Subcutaneous abdominal adipose tissue (tissue), 5 donors: ENCODE results near the gene KPTN.
A peak's percentile ranks its signal among the peaks of the same experiment; 100 is the strongest.

ENCODE experiments used
- H3K27ac ChIP-seq: one replicate; pipeline ENCODE4 v1.7.0; 2013; ENCODE audit warnings: low read depth, mild to moderate bottlenecking, inconsistent platforms, low read length, moderate library complexity
- H3K27me3 ChIP-seq, 5 donors: one replicate each; pipeline ENCODE4 v1.7.0; 2013; ENCODE audit warnings: low read length in 5 of 5, inconsistent platforms in 1 of 5; ENCODE audit not compliant: control insufficient read depth in 5 of 5, insufficient read depth in 4 of 5
- H3K36me3 ChIP-seq, 5 donors: one replicate each; pipeline ENCODE4 v1.7.0; 2013; ENCODE audit warnings: low read length in 5 of 5; ENCODE audit not compliant: control insufficient read depth in 5 of 5, insufficient read depth in 5 of 5
- H3K4me1 ChIP-seq, 5 donors: one replicate each; pipeline ENCODE4 v1.7.0; 2013; ENCODE audit warnings: low read length in 5 of 5, mild to moderate bottlenecking in 3 of 5, moderate library complexity in 1 of 5; ENCODE audit not compliant: control insufficient read depth in 5 of 5, insufficient read depth in 5 of 5
- H3K4me3 ChIP-seq, 5 donors: one replicate each; pipeline ENCODE4 v1.7.0; 2013; ENCODE audit warnings: low read length in 5 of 5, low read depth in 1 of 5
- H3K9ac ChIP-seq, 5 donors: one replicate each; pipeline ENCODE4 v1.7.0; 2013; ENCODE audit warnings: low read length in 5 of 5, mild to moderate bottlenecking in 4 of 5, moderate library complexity in 3 of 5
- H3K9me3 ChIP-seq, 5 donors: one replicate each; pipeline ENCODE4 v1.7.0; 2013; ENCODE audit warnings: low read length in 5 of 5; ENCODE audit not compliant: control insufficient read depth in 5 of 5
- donor health status: healthy.
- donor health status: healthy.
- donor health status: healthy.
- donor health status: healthy.
- donor health status: healthy.

KPTN gene

DNA sequence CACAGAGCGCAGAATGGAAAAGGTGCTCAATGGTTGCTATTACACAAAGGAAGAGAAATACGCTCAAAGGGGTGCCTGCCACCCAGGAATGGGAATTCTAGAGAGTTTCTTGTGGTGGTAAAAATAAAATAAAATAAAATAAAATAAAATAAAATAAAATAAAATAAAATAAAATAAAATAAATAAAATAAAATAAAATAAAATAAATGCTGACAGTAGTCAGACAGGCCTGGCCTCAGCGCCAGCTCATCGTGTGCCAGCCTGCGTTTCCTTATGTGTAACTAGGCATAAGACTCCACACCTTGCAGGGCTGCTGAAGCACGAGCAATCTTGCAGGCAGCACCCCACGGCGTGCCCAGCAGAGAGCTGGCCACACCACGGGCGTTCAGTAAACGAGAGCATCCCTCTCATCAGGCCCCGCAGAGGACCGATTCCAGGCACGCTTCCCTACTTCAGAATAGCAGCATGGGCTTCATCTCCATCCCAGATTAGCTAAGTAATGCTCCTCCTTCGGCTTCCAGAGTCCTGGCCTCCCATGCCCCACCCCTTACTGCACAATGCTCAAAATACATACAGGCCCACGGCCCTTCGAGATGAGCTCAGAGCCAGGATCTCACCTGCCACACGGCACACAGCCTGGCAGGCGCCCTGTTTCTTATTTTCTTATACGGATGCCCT, 25.3 kb upstream of the KPTN start:
- no peaks in the 10 kb centered on the region for H3K9me3 ChIP-seq
- peaks cover 0 to 15% (median 3%) of the 10 kb centered on the region in 5 donors for H3K36me3 ChIP-seq
- peaks cover 33 to 80% (median 77%) of the 10 kb centered on the region in 5 donors for H3K4me1 ChIP-seq
- no peaks in the 10 kb centered on the region for H3K27me3 ChIP-seq
- no peak overlapping the region for H3K27ac ChIP-seq
- H3K4me3 ChIP-seq, result no peak overlapping the region
- H3K9ac ChIP-seq, result no peak overlapping the region

DNA sequence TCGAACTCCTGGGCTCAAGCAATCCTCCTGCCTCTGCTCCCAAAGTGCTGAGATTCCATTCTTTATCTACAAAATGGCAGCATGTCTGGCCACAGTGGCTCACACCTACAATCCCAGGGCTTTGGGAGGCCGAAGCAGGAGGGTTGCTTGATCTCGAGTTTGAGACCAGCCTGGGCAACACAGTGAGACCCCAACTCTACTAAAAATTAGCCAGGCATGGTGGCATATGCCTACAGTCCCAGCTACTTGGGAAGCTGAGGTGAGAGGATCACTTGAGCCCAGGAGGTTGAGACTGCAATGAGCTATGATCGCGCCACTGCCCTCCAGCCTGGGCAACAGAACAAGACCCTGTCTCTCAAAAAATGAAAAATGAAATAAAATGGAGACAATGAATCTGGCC, 24.7 kb upstream of the KPTN start:
- Histone ChIP-seq H3K9me3 (no peaks in the 10 kb centered on the region), H3K27me3 (no peaks in the 10 kb centered on the region), H3K36me3 (peaks cover 0 to 20% (median 5%) of the 10 kb centered on the region in 5 donors), H3K27ac (no peak overlapping the region), H3K4me1 (peaks cover 33 to 77% (median 74%) of the 10 kb centered on the region in 5 donors), H3K9ac (peak overlapping the region in 1 of 5 donors; percentile 6), H3K4me3 (no peak overlapping the region)

DNA sequence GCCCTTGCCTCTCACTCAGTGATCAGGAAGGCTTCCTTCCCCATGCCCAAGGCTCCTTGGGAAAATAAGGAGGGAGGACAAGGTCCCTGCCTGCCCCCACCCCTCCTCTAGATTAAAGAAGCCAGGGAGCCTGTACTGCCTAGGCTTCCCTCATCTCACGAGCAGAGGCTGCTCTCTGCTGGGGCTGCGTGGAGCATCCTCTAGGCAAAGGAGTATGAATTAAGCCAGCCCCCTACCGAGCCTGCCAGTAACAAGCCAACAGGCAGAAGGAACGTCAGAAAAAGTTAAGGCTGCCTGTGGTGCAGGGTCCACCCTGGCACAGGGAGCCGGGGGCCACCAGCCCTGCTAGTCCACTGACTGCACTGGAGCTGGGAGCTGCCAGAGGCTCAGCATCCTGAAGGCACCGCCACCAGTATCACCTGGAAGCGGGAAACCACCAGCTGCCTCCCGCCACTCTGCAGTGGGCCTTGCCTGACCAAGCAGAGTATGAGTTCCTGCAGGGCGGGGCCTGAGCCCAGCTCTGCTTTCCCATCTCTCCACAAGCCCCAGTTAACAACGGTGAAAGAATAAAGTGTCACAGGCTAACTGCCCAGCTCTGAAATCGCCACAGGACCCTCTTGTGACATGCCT, 24.0 kb upstream of the KPTN start:
- H3K4me3 ChIP-seq, result no peak overlapping the region
- peaks cover 29 to 74% (median 67%) of the 10 kb centered on the region in 5 donors for H3K4me1 ChIP-seq
- H3K36me3 ChIP-seq, result peaks cover 0 to 27% (median 12%) of the 10 kb centered on the region in 5 donors
- H3K9ac ChIP-seq, result peak overlapping the region in 3 of 5 donors; percentile 6 to 35 (median 21)
- no peak overlapping the region for H3K27ac ChIP-seq
- no peaks in the 10 kb centered on the region for H3K9me3 ChIP-seq
- no peaks in the 10 kb centered on the region for H3K27me3 ChIP-seq

DNA sequence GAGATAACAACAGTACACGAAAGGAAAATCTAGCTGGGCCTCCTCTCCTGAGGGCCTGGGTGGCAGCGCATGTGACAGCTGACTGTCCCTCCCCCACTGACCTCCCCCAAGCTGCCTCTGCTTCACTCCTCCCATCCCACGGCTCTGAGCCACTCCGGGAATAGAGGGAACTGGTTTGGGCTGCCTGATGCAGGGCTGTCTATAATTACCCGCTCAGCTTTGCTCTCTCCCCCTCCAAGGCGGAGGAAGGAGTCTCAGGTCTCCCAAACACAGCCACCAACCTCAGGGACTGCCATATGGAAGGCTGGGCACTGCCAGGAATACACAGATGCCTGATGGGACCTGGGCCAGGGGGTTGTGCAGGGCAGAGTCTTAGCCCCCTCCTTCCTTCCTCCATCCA, 23.0 kb upstream of the KPTN start:
- Histone ChIP-seq H3K4me3 (no peak overlapping the region), H3K4me1 (peaks cover 28 to 64% (median 57%) of the 10 kb centered on the region in 5 donors), H3K36me3 (peaks cover 3 to 34% (median 19%) of the 10 kb centered on the region in 5 donors), H3K9me3 (no peaks in the 10 kb centered on the region), H3K27ac (no peak overlapping the region), H3K27me3 (no peaks in the 10 kb centered on the region), H3K9ac (peak overlapping the region in 2 of 5 donors; percentile 8 to 20)

DNA sequence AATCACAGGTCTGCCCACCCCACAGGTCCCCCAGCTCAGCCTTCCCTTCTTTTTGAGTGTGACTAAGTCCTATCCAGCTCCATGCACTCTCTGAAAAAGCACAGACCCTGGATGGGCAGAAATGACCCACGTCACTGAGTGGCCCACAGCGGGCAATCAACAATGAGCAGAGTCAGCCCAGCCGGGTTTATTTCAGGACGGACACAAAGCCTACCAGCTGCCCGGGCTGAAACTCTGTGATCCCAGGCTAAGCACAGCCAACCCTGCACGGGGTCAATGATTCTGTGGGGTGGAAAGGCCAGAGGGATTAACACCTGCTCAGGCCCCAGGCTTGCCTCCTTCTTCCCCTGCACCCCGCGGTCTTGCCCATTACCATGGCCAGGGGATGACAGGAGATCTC, 22.4 kb upstream of the KPTN start:
- peak overlapping the region in 1 of 5 donors; percentile 8 for H3K9ac ChIP-seq
- no peak overlapping the region for H3K4me3 ChIP-seq
- H3K4me1 ChIP-seq, result peaks cover 24 to 60% (median 54%) of the 10 kb centered on the region in 5 donors
- no peaks in the 10 kb centered on the region for H3K9me3 ChIP-seq
- H3K27me3 ChIP-seq, result no peaks in the 10 kb centered on the region
- H3K27ac ChIP-seq, result no peak overlapping the region
- peaks cover 3 to 36% (median 21%) of the 10 kb centered on the region in 5 donors for H3K36me3 ChIP-seq

DNA sequence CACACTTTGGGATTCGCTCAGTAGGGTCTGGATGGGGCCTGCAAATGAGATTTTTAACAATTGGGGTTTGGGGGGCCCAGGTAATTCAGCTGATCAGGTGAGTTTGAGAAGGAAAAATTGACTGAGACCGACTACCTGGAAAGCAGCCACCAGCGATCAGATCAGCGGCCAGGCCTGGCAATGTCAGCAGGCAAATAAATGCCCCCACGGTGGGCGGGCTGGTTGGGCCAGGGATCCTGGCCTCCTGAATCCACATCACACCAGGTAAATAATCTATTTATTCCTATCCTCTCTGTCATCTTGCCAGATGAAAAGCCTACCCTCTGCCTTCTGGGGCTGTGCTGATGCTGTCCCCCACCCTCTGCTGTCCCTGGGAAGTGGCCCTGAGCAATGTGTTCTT, 21.5 kb upstream of the KPTN start:
- H3K9ac ChIP-seq, result no peak overlapping the region
- H3K27me3 ChIP-seq, result no peaks in the 10 kb centered on the region
- no peaks in the 10 kb centered on the region for H3K9me3 ChIP-seq
- H3K4me1 ChIP-seq, result peaks cover 16 to 54% (median 48%) of the 10 kb centered on the region in 5 donors
- no peak overlapping the region for H3K27ac ChIP-seq
- no peak overlapping the region for H3K4me3 ChIP-seq
- H3K36me3 ChIP-seq, result peaks cover 3 to 42% (median 31%) of the 10 kb centered on the region in 5 donors

- Histone ChIP-seq H3K36me3 (peaks cover 3 to 57% (median 46%) of the 10 kb centered on the region in 5 donors), H3K9me3 (no peaks in the 10 kb centered on the region), H3K27ac (no peak overlapping the region), H3K4me1 (peaks cover 7 to 40% (median 35%) of the 10 kb centered on the region in 5 donors), H3K27me3 (no peaks in the 10 kb centered on the region), H3K4me3 (no peak overlapping the region), H3K9ac (no peak overlapping the region)
These were observed 19.8 kb upstream of the KPTN start for GRCh38 chr19:47503826-47504150.

GRCh38 chr19:47503130-47503825, 19.3 kb upstream of the KPTN start:
- Histone ChIP-seq H3K4me3 (no peak overlapping the region), H3K27ac (no peak overlapping the region), H3K9ac (no peak overlapping the region), H3K9me3 (no peaks in the 10 kb centered on the region), H3K36me3 (peaks cover 3 to 62% (median 51%) of the 10 kb centered on the region in 5 donors), H3K4me1 (peaks cover 7 to 35% (median 30%) of the 10 kb centered on the region in 5 donors), H3K27me3 (no peaks in the 10 kb centered on the region)

DNA sequence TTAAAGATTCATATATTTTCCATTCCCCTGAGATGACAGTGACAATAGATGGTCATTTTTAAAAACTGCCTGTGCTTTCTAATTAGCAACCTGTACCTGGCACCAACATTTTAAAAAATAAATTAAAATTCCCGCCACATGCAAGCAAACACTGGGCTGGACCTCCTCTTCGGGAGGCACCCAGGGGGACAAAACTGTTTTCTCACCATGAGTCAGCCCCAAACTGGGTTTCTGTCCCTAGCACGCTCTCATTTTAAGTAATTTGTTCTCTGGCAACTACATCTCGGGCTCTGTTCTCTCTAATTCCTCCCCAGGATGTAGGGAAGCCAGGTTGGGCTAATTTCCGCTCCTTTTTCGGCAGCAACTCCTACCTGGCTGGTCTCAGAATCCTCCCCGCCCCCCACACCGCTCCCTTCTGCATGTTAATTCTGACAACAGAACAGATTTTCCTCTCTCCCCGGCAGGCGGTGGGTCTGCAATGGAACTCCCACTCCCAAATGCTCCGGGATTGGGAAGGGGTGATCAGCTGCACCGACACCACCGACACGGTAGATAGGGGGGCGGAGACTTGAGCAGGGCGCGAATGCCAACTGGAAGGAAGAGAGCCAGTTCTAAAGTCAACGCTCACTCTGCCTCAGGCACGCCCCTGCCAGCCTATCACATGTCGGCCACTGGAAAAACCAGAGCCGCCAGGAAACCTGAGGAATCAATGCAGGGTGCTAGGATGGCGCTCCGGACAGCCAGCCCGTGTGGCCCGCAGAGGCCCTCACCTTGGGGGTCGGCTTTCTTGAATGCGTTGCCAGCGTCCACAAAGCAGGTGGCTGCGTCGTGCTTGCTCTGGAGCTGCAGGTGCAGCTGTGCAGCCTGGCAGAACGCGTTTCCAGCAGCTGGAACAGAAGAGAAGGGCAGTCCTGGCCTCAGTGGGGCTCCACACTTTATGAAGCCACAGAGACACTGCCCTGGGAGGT, 16.1 kb upstream of the KPTN start:
- Histone ChIP-seq H3K4me3 (no peak overlapping the region), H3K27ac (no peak overlapping the region), H3K9ac (no peak overlapping the region), H3K4me1 (peaks cover 0 to 14% (median 6%) of the 10 kb centered on the region in 5 donors), H3K36me3 (peaks cover 3 to 84% (median 78%) of the 10 kb centered on the region in 5 donors), H3K9me3 (no peaks in the 10 kb centered on the region), H3K27me3 (no peaks in the 10 kb centered on the region)
